Measurements from ENCODE around the gene GCC2. TPM values are rescaled to one million over a fixed set of nuclear protein-coding genes. Genes with fewer than 3 reads are reported as not detected.

Gene GCC2
- polyA plus RNA-seq, 1 of the 3 experiments (the other 2 are of a cell fraction) = 4.5 TPM

- Histone ChIP-seq H3K27ac (ENCODE audit: low read depth in 2 of 2, low read length in 1 of 2) (peak overlapping the region in 1 of 2 experiments; percentile 71; a peak in 2 of 4 replicates), H3K36me3 (replicated peaks in 1 of 2; ENCODE audit: control insufficient read depth in 1 of 2, insufficient read depth in 2 of 2, low read length in 1 of 2) (no peaks in the 10 kb centered on the region), H3K9me3 (no peaks in the 10 kb centered on the region), H3F3A (replicated peaks; ENCODE audit: insufficient read depth) (peaks cover 7% of the 10 kb centered on the region), H3K9ac (no peak overlapping the region), H3K27me3 (ENCODE audit: insufficient read depth) (no peaks in the 10 kb centered on the region), H3K9me2 (no peaks in the 10 kb centered on the region), H3K79me2 (ENCODE audit: insufficient read depth) (no peaks in the 10 kb centered on the region), H3K4me3 (ENCODE audit: low read depth in 2 of 2, low read length in 1 of 2) (no peak overlapping the region), H3K4me1 (ENCODE audit: control insufficient read depth in 1 of 2, insufficient read depth in 2 of 2, low read depth in 1 of 2, low read length in 1 of 2) (no peaks in the 10 kb centered on the region), H2AFZ (ENCODE audit: low read depth) (no peak overlapping the region), H4K20me1 (ENCODE audit: insufficient read depth) (no peaks in the 10 kb centered on the region), H3K4me2 (0 out of 2 replicates have a peak overlapping the region, but pooled peaks have one; percentile 11)
- no peak for TF ChIP-seq FOXJ3 (CRISPR knock-in tag; IDR thresholded peaks at IDR 0.05)
- TF ChIP-seq, protein P1, sequence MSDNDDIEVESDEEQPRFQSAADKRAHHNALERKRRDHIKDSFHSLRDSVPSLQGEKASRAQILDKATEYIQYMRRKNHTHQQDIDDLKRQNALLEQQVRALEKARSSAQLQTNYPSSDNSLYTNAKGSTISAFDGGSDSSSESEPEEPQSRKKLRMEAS (IDR thresholded peaks at IDR 0.05; ENCODE audit: low read depth) = 0 out of 2 replicates have a peak, but pooled peaks have one; percentile 17
- no peak for TF ChIP-seq CTCF (IDR thresholded peaks at IDR 0.05)
- TF ChIP-seq FOXM1 (IDR thresholded peaks at IDR 0.05; ENCODE audit: low read depth) = no peak
- no peak for TF ChIP-seq CHD2 (IDR thresholded peaks at IDR 0.05; ENCODE audit: low read length, partially characterized antibody)
- TF ChIP-seq RXRA (IDR thresholded peaks at IDR 0.05; ENCODE audit: borderline replicate concordance, low read depth) = no peak
- TF ChIP-seq YY1 (IDR thresholded peaks at IDR 0.05; ENCODE audit: low read depth) = peak; percentile 61; the same call in 1 of the 2 replicates
- TF ChIP-seq TCF12 (IDR thresholded peaks at IDR 0.05) = peak; percentile 71
- peak; percentile 94 for TF ChIP-seq NFIC (IDR thresholded peaks at IDR 0.05; ENCODE audit: borderline replicate concordance)
- TF ChIP-seq, protein P2, sequence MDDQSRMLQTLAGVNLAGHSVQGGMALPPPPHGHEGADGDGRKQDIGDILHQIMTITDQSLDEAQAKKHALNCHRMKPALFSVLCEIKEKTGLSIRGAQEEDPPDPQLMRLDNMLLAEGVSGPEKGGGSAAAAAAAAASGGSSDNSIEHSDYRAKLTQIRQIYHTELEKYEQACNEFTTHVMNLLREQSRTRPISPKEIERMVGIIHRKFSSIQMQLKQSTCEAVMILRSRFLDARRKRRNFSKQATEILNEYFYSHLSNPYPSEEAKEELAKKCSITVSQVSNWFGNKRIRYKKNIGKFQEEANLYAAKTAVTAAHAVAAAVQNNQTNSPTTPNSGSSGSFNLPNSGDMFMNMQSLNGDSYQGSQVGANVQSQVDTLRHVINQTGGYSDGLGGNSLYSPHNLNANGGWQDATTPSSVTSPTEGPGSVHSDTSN (IDR thresholded peaks at IDR 0.05) = peak; percentile 55
- no peak for TF ChIP-seq SIN3A (IDR thresholded peaks at IDR 0.05; ENCODE audit: borderline replicate concordance, low read depth, low read length)
- TF ChIP-seq, protein P3, sequence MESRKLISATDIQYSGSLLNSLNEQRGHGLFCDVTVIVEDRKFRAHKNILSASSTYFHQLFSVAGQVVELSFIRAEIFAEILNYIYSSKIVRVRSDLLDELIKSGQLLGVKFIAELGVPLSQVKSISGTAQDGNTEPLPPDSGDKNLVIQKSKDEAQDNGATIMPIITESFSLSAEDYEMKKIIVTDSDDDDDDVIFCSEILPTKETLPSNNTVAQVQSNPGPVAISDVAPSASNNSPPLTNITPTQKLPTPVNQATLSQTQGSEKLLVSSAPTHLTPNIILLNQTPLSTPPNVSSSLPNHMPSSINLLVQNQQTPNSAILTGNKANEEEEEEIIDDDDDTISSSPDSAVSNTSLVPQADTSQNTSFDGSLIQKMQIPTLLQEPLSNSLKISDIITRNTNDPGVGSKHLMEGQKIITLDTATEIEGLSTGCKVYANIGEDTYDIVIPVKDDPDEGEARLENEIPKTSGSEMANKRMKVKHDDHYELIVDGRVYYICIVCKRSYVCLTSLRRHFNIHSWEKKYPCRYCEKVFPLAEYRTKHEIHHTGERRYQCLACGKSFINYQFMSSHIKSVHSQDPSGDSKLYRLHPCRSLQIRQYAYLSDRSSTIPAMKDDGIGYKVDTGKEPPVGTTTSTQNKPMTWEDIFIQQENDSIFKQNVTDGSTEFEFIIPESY (IDR thresholded peaks at IDR 0.05; ENCODE audit: borderline replicate concordance, low read depth) = 0 out of 2 replicates have a peak, but pooled peaks have one; percentile 22
- no peak for TF ChIP-seq TAF1 (IDR thresholded peaks at IDR 0.05; ENCODE audit: borderline replicate concordance, low read depth, low read length)
- no peak for TF ChIP-seq RCOR1 (IDR thresholded peaks at IDR 0.05; ENCODE audit: low read length)
- peak in 1 of 2 experiments; percentile 74; a peak in 2 of 4 replicates for TF ChIP-seq EP300 (IDR thresholded peaks at IDR 0.05; ENCODE audit: borderline replicate concordance in 1 of 2, low read depth in 1 of 2, low read length in 1 of 2)
- 0 out of 2 replicates have a peak, but pooled peaks have one; percentile 15 for TF ChIP-seq MEF2A (IDR thresholded peaks at IDR 0.05; ENCODE audit: borderline replicate concordance, low read depth)
- peak; percentile 89 for TF ChIP-seq TEAD4 (IDR thresholded peaks at IDR 0.05; ENCODE audit: borderline replicate concordance, insufficient read depth)
- TF ChIP-seq FOSL2 (IDR thresholded peaks at IDR 0.05; ENCODE audit: borderline replicate concordance, low read depth) = peak; percentile 81
- TF ChIP-seq RAD21 (IDR thresholded peaks at IDR 0.05; ENCODE audit: low read length) = no peak
- peak; percentile 30; the same call in 1 of the 2 replicates for TF ChIP-seq POLR2AphosphoS5 (IDR thresholded peaks at IDR 0.05; ENCODE audit: low read depth, low read length)
- no peak for TF ChIP-seq ELF1 (IDR thresholded peaks at IDR 0.05)
- no peak for TF ChIP-seq NRF1 (IDR thresholded peaks at IDR 0.05; ENCODE audit: low read depth, low read length)
- no peak for TF ChIP-seq MXI1 (IDR thresholded peaks at IDR 0.05; ENCODE audit: low read depth, low read length)
- peak; percentile 84 for TF ChIP-seq JUND (IDR thresholded peaks at IDR 0.05)
- no peak for TF ChIP-seq USF1 (IDR thresholded peaks at IDR 0.05; ENCODE audit: borderline replicate concordance, low read depth)
- no peak for TF ChIP-seq GABPA (IDR thresholded peaks at IDR 0.05; ENCODE audit: low read depth)
- POLR2A ChIA-PET = no interaction called here
- 0% methylated on average over 1 of the region's 1 CpG for WGBS (ENCODE audit: low lambda C conversion rate)
- CTCF ChIA-PET = no interaction called here
- peak; percentile 7 for DNase-seq
These were observed 35.9 kb upstream of the GCC2 start for GRCh38 chr2:108412995-108413710.

All from SK-N-SH (cell line).